Ectodermal cell (in vitro differentiated cells): ENCODE data around the gene SLC10A3.
A peak's percentile ranks its signal among the peaks of the same experiment; 100 is the strongest.

ENCODE experiments used
- H3K27ac ChIP-seq: 2 replicates; pipeline ENCODE4 v1.7.0; 2013; ENCODE audit warnings: mild to moderate bottlenecking, low read depth, low read length; ENCODE audit not compliant: insufficient read depth, poor library complexity, severe bottlenecking
- H3K27me3 ChIP-seq: 2 replicates; pipeline ENCODE4 v1.7.0; 2013; ENCODE audit warnings: mild to moderate bottlenecking, low read length; ENCODE audit not compliant: insufficient read depth, control insufficient read depth, poor library complexity, severe bottlenecking
- H3K36me3 ChIP-seq: one replicate; pipeline ENCODE4 v1.7.0; 2013; ENCODE audit warnings: low read length; ENCODE audit not compliant: control insufficient read depth, insufficient read depth
- H3K4me1 ChIP-seq: one replicate; pipeline ENCODE4 v1.7.0; 2013; ENCODE audit warnings: low read length; ENCODE audit not compliant: control insufficient read depth, insufficient read depth
- H3K4me3 ChIP-seq: 2 replicates; pipeline ENCODE4 v1.7.0; 2013; ENCODE audit warnings: low read depth, low read length, control low read depth; ENCODE audit not compliant: insufficient read depth
- H3K9me3 ChIP-seq: 2 replicates; pipeline ENCODE4 v1.7.0; 2013; ENCODE audit warnings: mild to moderate bottlenecking, low read length, moderate library complexity; ENCODE audit not compliant: control insufficient read depth
- WGBS, 2 experiments: methylation state at CpG; one replicate each; pipeline ENCODE4 v1.1.7; 2013; ENCODE audit warnings: missing lambda C conversion rate in 2 of 2; 5-methylcytosine and 5-hydroxymethylcytosine counted together

The SLC10A3 gene

DNA sequence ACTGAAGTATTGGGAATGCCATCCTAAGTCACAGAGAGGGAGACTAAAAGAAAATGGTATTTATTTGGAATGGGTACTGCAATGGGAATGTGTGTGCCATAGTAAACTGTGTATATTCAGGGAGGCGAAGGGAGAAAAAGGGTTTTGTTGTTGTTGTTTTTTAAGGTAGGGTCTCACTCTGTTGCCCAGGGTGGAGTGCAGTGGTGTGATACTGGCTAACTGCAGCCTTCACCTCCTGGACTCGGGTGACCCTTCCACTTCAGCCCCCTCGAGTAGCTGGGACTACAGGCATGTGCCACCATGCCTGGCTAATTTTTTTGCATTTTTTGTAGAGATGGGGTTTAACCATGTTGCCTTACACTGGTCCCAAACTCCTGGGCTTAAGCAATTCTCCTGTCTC lies 4.3 kb upstream of the SLC10A3 start:
- WGBS, 2 experiments: 86 to 91% methylated on average over 3 of the region's 3 CpGs

DNA sequence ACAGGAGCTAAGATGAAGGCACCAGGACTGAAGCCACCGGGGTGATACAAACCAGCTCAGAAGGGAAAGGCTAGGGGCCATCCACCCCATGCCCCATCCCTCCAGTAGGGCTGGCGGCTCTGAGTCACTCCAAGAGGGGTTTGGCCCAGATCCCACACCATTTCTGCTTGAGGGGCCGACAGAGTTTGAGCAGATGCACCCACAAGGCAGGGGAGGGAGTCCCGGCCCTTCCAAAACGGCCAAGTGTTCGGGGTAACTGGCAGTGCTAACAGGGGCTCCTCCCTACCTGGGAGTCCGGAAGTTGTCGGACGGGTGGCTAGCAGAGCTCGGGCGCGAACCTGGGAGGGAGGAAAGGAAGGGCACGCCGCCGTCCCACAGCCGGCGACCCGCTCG lies 412 bp downstream of the SLC10A3 start:
- Histone ChIP-seq H3K36me3 (no peaks in the 10 kb centered on the region), H3K4me3 (peak overlapping the region; percentile 45), H3K27me3 (peaks cover 9% of the 10 kb centered on the region), H3K4me1 (peaks cover 5% of the 10 kb centered on the region), H3K27ac (no peak overlapping the region), H3K9me3 (no peaks in the 10 kb centered on the region)
- WGBS, 2 experiments: 7 to 9% methylated on average over 19 of the region's 19 CpGs

More for the DNA sequence above, 4.3 kb upstream of the SLC10A3 start:
- no peaks in the 10 kb centered on the region for H3K9me3 ChIP-seq
- no peak overlapping the region for H3K27ac ChIP-seq
- H3K4me3 ChIP-seq: no peak overlapping the region
- H3K36me3 ChIP-seq: no peaks in the 10 kb centered on the region
- peaks cover 3% of the 10 kb centered on the region for H3K27me3 ChIP-seq
- no peaks in the 10 kb centered on the region for H3K4me1 ChIP-seq

DNA sequence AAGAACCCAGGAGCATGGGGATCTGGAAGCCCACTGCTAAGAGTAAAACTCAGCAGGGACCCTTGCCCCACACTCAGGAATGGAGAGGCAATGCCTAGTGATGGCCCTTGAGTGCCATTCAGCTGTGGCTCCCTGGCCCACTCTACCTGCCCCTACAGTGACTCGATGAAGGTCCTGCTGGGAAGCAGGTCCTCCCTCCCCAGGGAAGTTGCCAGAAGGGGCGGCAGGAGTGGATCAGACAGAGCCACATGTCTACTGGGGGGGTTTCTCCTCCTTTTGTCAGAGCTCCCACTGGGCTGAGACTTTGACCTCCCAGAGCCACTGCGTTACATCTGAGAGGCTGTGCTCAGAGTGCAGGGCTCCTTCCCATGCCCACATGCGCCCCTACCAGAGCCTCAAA lies 1.2 kb downstream of the SLC10A3 start:
- Histone ChIP-seq H3K27me3 (peaks cover 9% of the 10 kb centered on the region), H3K36me3 (no peaks in the 10 kb centered on the region), H3K9me3 (no peaks in the 10 kb centered on the region), H3K4me3 (no peak overlapping the region), H3K4me1 (peaks cover 5% of the 10 kb centered on the region), H3K27ac (no peak overlapping the region)
- 93 to 100% methylated on average over 4 of the region's 4 CpGs for WGBS, 2 experiments

DNA sequence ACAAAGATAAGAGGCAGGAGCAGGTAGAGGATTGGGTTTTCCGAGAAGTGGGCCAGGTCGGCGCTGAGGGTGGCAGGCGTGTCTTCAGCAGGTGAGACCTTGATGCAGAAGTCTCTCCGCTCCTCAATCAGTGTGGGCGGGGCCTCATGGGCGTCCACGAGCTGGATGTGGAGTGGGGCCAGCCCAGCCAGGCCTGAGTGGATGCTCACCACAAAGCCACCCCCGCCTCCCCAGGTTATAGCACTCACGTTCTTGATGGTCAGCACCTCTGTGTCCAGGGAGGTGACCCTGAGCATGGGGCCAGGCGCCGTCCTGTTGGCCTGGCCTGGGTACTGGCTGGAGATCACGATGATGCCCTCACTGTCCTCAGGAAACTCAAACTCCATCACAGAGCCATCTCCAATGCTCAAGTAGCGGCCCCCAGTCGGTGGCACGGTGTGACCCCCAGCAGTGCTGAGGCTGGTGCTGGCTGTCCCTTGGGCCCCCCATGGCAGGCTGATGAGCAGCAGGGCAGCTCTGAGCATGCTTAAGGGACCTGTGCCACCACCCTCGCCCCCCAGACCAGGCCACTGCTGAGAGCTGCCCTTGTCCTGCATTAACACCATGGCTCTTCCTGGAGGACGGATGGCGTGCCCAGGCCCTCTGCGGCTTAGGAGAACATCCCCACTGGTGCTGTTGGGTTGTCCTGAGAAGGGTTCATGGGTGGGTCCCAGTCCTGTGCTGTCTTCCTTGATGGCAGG lies 1.9 kb downstream of the SLC10A3 start:
- WGBS, 2 experiments: 94 to 95% methylated on average over 20 of the region's 20 CpGs
- Histone ChIP-seq H3K4me1 (peaks cover 5% of the 10 kb centered on the region), H3K27me3 (peaks cover 9% of the 10 kb centered on the region), H3K4me3 (no peak overlapping the region), H3K36me3 (no peaks in the 10 kb centered on the region), H3K9me3 (no peaks in the 10 kb centered on the region), H3K27ac (no peak overlapping the region)

DNA sequence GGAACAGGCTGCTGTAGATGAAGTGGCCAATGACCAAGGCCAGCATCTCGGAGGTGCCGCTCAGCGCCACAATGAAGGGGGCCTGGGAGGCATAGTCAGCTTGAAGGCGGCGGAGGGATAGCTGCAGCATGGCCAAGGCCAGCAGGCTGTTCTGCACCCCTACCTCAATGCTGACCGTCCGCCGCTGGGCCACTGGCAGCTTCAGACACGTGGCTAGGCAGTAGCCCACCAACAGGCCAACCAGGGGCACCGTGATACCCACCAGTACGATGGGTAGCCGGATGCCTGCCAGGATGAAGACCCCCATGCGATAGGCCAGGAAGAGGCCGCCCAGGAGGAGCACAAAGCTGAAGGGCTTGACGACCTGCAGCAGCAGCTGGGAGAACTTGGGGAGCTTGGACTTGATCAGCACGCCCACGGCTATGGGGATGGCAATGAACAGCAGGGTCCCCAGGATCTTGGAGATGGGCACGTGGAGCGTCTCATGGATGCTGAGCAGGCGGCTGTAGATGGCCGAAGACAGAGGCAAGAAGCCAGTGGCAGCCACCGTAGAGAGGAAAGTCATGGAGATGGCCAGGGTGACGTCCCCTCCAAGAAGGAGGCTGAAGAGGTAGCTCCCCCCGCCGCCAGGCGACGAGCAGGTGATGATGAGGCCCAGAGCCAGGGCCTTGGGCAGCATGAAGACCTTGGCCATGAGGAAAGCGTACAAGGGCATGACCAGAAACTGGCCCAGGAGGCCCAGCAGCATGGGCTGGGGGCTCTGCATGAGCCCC lies 2.7 kb downstream of the SLC10A3 start:
- H3K4me3 ChIP-seq: no peak overlapping the region
- peaks cover 9% of the 10 kb centered on the region for H3K27me3 ChIP-seq
- H3K4me1 ChIP-seq: peaks cover 5% of the 10 kb centered on the region
- H3K36me3 ChIP-seq: no peaks in the 10 kb centered on the region
- WGBS, 2 experiments: 96% methylated on average over 28 of the region's 28 CpGs
- H3K9me3 ChIP-seq: no peaks in the 10 kb centered on the region
- no peak overlapping the region for H3K27ac ChIP-seq

DNA sequence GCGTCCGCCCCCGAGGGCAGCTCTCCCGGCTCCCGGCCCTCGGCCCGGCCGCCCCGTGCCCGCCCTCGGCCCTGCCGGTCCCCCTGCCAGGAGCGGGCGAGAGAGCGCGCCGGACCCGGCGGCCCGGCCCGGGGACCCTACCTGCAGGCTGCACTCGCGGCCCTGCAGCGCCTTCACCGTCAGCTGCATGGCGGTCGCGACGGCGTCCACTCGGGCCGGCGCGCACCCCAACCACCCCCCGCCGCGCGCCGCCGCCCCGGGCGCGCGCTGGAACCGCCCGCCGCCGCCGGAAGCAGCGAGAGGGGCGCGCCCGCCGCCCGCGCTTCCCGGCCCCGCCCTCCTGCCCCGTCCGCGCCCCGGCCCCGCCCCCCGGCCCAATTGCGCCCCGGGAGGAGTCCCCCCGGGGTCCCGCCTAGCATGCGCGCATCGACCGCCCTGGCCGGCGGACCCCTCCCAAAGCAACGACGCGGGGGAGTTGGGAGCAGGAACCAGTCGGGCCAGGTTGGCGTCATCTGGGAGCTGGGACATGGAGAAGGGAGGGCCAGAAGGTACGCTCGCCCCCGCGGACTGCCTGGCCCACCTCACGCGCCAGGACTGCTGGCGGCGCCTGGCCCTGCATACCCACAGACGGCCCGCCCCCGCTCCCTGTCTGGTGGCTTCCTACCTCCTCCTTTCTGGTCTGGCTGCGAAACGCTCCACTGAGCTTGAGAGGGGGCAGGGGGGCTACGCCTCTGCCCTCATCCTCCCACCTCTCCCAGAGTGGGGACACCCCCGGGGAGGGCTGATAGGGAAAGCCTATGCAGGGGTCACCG lies 3.8 kb downstream of the SLC10A3 start, which contains the start of gene UBL4A:
Gene UBL4A (minus strand): TSS at position 220 of the 812 bp plus-strand sequence. CDS start 31 bp downstream, at position 189.
- Histone ChIP-seq H3K9me3 (no peaks in the 10 kb centered on the region), H3K27ac (no peak within 1 kb of the TSS), H3K4me1 (peaks cover 5% of the 10 kb centered on the region), H3K27me3 (peaks cover 9% of the 10 kb centered on the region), H3K4me3 (peak within 1 kb of the TSS; percentile 55), H3K36me3 (no peaks in the 10 kb centered on the region)
- WGBS, 2 experiments: 3% methylated on average over 94 to 95 of the region's 95 CpGs

DNA sequence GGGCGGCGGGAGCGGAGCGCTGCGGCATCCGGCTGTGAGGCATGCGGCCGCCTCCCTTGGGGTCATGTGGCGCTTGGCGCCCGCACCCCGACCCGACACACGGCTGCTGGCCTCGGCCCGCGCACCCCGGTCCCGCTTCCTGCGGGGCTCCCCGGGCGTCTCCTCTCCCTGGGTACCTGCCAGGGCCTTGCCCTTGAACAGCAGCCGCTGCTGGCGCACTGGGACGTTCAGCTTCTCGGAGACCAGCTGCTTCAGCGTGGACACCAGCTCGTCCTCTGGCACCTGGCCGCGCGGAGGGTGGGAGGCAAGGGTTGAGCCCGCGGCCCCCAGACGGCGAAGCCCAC lies 4.4 kb downstream of the SLC10A3 start:
- Histone ChIP-seq H3K4me3 (peak overlapping the region; percentile 55), H3K27me3 (peaks cover 9% of the 10 kb centered on the region), H3K4me1 (peaks cover 5% of the 10 kb centered on the region), H3K36me3 (no peaks in the 10 kb centered on the region), H3K9me3 (no peaks in the 10 kb centered on the region), H3K27ac (no peak overlapping the region)
- WGBS, 2 experiments: 1 to 2% methylated on average over 35 of the region's 35 CpGs

DNA sequence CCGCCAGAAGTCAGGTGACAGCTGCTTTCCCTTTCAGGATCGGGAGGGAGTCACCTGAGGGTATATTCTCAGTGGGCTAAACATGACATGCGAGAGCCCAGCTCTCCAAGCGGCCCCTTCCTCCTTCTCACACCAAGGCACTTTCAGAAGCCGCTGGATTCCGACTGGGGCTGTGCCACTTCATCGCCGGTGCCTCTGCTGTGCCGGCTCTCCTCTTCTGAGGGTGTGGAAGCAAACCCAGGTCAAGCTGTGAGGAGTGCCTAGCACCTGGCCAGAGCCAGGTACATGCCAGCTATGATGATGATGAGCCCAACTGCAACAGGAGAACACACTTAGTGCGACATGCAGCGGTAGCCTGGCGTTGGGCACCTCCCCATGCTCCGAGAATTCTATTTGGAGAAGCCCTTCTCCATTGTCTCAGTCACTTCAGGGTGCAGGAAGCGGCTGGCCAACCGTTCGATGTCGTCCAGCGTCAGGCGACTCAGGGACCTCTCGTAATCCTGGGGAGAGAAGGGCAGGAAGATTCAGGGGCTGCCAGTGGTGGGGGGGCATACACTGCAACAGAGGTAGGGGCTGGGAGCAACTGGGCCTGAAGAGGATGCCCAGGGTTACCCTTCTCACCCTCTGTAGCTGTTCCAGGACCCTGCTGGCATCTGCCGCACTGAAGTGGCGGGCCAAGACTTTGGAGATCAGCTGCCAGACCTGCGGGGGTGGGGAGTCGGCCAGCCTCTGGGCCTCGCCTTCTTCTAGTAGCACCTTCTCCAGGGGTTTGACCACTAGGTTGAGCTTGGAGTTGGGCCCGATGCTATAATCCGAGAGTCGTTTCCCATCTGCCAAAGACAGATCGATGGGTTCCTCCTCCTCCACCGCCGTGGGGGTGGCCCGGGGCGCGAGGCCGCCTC lies 5.0 kb downstream of the SLC10A3 start:
- Histone ChIP-seq H3K27ac (no peak overlapping the region), H3K27me3 (peaks cover 9% of the 10 kb centered on the region), H3K9me3 (no peaks in the 10 kb centered on the region), H3K36me3 (no peaks in the 10 kb centered on the region), H3K4me1 (peaks cover 5% of the 10 kb centered on the region), H3K4me3 (peak overlapping the region; percentile 55)
- 59 to 62% methylated on average over 35 of the region's 35 CpGs for WGBS, 2 experiments

DNA sequence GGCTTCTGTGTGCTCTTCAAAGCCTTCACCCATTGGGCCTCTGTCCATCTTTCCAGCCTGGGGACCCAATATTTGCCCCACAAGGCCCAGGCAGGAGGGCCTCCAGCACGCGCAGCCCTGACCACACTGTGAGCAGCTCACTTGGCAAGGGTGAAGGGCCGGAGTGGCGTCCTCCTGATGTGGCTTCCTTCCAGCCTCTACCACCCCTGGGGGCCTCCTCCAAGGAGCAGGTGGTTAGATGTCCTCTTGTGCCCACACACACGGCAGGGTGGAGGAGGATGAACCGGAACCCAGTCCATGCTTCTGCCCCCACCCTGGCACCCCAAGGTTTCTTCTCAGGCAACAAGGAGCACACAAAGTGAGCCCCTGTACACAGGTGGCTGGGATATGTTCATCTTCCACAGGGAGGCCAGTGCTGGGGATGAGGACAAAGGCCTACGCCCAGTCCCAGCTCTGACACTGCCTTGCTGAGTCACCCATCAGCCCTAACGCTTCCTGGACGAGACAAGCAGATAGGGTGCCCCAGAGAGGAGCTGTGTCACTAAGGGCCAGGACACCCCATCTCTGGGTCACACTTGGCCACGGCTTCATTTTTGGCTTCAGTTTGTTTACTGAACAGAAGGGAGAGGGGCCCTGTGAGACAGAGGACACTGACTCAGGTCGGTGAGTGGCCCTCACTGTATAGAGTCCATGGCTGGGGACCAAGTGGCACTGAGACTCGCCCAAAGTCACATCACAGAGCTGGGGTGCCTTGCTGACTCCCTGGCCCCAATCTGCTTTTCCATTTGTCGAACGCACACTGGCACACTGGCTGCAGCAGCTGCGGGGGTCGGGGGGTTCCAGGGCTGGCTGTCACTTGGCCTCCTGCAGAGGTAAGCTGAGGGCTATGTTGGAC lies 5.9 kb downstream of the SLC10A3 start:
- peaks cover 4% of the 10 kb centered on the region for H3K27me3 ChIP-seq
- no peak overlapping the region for H3K27ac ChIP-seq
- H3K36me3 ChIP-seq: no peaks in the 10 kb centered on the region
- 95 to 96% methylated on average over 16 of the region's 16 CpGs for WGBS, 2 experiments
- H3K4me3 ChIP-seq: no peak overlapping the region
- H3K9me3 ChIP-seq: no peaks in the 10 kb centered on the region
- peaks cover 5% of the 10 kb centered on the region for H3K4me1 ChIP-seq
